Measurements from ENCODE around the gene LHFPL2.

LHFPL2 gene

GRCh38 chr5:78666041-78666444 is 17.5 kb upstream of the LHFPL2 start:
- no peak for FAIRE-seq

- no peak for FAIRE-seq
These were observed 17.0 kb upstream of the LHFPL2 start for GRCh38 chr5:78665534-78665933.

DNA sequence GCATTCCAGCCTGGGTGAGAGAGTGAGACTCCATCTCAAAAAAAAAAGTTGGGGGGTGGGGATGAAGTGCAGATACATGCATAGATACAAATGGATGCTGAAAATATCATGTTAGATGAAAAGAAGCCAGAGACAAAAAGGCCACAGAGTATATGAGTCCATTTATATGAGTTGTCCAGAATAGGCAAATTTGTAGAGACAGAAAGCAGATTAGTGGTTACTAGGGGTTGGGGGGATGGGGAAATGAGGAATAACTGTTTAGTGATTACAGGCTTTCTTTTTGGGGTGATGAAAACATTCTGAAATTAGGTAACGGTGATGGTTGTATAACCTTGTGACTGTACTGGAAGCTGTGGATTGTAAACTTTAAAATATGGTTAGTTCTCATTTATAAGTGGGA is 13.8 kb upstream of the LHFPL2 start:
- no peak for FAIRE-seq

- no peak for FAIRE-seq
These were observed 13.1 kb upstream of the LHFPL2 start for GRCh38 chr5:78661691-78662090.

DNA sequence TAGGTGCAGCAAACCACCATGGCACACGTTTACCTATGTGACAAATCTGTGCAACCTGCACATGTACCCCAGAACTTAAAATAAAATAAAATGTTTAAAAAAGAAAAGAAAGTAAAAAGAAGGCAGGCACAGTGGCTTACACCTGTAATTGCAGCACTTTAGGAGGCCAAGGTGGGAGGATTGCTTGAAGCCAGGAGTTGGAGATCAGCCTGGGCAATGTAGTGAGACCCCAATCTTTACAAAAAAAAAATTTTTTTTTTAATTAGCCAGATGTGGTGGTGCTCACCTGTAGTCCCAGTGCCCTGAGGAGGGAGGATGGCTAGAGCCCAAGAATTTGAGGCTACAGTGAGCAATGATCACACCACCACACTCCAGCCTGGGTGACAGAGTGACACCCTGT is 12.5 kb upstream of the LHFPL2 start:
- no peak for FAIRE-seq

GRCh38 chr5:78660401-78660800 is 11.8 kb upstream of the LHFPL2 start:
- FAIRE-seq = no peak

- FAIRE-seq = no peak
These were observed 11.1 kb upstream of the LHFPL2 start for GRCh38 chr5:78659714-78660113.

- FAIRE-seq = no peak
These were observed 10.5 kb upstream of the LHFPL2 start for GRCh38 chr5:78659114-78659513.

GRCh38 chr5:78657201-78657600 is 8.6 kb upstream of the LHFPL2 start:
- FAIRE-seq = no peak

GRCh38 chr5:78655746-78656290 is 7.2 kb upstream of the LHFPL2 start:
- no peak for FAIRE-seq

DNA sequence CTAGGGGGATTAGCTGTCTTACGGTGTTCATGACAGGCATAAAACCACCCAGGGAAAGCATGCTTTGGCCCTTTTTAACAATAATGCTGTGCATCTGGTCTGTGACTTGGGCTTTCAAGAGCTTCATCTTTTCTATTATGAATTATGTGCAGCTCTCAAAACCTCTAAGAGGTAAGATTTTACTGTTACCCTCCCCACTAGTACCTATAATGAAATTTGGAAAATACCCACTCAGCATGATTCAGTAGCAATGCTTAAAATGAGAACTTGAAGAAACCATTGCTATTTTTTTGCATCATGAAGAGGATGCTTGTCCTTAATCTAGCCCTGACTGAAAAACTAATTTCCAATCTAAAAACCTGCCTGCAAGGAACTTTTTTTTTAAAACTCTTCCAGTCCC is 5.8 kb upstream of the LHFPL2 start:
- no peak for FAIRE-seq

DNA sequence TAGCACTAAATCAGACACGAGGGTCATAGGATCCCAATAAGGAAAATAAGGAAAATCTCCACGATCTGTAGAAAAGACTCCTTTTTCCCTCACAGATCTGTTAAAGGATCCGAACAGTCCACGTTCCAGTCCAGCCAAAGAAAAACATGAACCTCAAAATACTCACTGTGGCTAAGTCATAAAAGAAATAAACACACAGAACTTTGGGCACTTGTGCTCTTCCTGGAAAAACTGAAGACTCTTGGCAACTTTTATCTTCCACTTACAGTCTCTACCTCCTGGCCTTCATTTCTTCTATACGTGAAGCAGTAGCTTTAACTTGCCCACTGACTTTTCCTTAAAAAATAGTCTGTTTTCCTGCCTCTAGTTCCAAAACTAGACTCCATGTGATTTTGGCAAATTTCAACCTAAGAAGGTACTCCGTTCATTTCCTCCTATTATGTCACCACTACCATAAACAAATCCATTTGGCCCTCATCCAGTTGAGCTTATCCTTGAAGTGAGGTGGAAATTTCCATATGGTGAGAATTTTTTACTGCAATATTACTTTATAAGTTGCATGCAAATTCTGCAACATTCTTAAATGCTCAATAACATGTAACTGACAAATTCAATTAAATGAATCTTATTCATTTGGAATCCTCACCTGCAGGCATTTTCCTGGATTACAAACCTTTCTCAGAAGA is 5.3 kb upstream of the LHFPL2 start:
- FAIRE-seq = no peak

DNA sequence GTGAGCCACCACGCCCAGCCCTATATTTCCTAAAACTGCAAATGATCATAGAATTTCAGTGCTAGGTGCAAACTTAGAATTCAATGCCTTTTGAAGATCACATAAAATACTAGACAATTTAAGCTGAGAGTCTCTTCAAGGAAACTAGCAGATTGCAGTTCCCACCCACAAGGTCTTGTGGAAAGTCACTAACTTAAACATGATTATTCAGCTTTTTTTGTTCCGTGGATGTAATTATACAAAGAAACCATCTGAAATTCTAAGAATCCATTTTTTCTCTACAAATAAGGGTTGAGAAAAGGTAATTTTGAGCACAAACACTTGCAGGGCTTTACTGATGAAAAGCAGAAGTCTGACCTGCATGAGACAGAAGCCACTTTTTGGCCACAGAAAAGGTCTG is 4.5 kb upstream of the LHFPL2 start:
- FAIRE-seq = no peak

- no peak for FAIRE-seq
These were observed 2.9 kb upstream of the LHFPL2 start for GRCh38 chr5:78651468-78651867.

DNA sequence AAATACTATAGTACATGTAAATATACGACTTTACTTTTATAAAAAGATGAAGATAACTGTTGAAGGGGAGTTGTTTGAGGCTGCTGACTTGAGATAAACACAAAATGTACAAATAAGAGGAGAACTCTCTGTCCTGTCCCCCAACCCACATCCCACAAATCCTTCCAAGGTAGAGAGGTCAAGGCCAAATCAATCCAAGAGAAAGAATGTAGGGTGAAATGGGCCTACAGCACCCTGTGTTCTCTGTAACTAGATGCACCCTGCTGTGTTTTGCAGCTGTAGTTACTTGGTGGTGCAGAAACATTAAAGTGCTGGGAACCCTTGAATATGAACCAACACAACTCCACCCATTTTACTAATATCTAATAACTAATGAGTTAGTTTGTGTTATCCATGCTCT is 2.0 kb upstream of the LHFPL2 start:
- FAIRE-seq = no peak

DNA sequence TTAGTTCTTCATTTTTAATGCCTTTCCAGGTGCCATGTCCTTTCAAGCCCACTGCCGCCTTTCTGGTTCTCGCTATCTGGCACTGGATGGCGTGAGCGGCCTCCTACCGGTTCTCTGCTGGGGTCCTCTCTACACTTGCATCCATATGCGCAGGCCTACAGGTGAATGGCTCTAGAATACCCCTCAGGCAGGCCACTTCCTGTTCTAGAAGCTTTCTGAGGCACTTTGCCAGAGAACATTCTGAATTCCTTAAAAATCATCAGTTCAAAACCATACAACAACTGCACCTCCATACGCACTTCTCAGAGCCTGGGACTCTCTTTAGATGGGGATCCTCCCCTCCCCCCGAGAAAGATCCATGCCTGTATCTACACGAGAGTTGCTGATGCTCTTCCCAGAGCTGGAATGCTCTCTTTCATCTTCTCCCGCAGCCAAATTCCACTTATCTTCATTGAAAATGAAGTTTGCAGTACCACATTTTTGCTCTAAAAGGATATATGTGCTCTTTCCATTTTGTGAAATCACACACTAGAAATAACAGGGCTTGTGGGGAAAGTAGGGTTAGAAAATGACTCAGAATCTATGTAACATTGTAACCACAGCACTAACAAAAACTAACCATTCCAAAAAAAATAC is 1.4 kb upstream of the LHFPL2 start:
- no peak for FAIRE-seq

GRCh38 chr5:78649211-78649695 is 681 bp upstream of the LHFPL2 start:
- no peak for FAIRE-seq

DNA sequence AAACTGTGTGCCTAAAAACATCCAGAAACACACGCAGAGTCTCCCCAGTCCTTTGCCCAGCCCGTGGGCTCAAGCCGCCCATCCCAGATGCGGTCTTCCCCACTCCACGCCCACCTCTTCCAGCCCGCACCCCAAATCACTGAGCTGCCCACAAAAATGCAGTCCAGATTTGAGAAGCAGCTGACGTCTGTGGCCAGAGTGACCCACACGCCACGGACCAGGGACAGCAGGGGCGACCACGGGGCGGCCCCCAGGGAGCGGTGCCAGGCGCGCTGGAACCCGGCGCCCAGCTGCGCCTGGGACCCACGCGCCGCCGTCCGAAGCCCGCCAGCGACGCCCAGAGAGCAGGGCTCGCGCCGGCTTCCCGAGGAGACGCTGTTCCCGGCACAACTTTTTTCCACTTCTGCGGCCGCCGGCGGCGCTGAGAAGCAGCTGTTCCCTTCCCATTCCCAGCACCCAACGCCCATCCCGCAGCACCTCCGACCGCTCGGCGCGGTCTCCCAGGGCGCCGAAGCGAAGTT is 674 bp downstream of the LHFPL2 start:
- no peak for FAIRE-seq

DNA sequence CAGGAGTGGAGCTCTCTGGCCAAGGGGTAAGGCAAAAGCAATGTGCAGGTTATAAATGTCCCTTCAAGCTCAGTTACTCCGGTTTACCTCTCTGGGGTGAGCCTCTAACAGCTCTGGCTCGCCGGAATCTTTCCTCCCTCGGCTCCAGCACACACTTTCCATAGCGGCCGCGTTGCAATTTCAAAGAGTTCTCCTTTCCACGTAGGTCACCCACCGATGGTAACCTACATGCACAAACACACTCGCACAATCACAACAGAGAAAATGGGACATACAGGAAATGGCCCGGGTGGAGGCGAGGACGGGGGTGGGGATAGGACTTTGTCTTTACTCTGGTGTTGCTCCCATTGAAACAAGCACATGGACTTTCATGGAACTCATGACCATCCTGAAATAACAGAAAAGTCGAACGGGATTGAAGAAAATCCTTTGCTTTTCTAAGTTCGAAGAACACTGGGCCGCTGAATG is 1.2 kb downstream of the LHFPL2 start:
- no peak for FAIRE-seq

- FAIRE-seq = no peak
These were observed 3.8 kb downstream of the LHFPL2 start for GRCh38 chr5:78644741-78645300.

DNA sequence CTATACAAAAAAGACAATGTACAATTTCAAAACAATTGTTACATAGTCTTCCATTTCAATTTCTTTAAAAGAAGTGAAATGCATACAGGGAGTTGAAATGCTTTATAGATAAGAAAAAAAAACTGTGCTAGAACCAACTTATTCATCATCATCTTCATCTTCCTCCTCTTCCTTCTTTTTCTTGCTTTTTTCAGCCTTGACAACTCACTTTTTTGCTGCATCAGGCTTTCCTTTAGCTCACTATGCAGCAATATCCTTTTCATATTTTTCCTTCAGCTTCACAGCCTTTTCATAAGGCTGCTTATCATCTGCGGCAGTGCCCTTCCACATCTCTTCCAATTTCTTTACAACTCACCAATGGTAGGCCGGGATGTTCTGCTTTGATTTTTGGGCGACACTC is 4.4 kb downstream of the LHFPL2 start:
- FAIRE-seq = no peak

GRCh38 chr5:78642701-78643100 is 5.9 kb downstream of the LHFPL2 start:
- no peak for FAIRE-seq

GRCh38 chr5:78640662-78641474 is 7.7 kb downstream of the LHFPL2 start:
- FAIRE-seq = no peak

All from islet of Langerhans (tissue), 1 donor.